B cell (primary cell): ENCODE results near the gene CYP20A1. TPM values are rescaled to one million over a fixed set of nuclear protein-coding genes. Genes with fewer than 3 reads are reported as not detected.

Experiments used
- ATAC-seq: fragments of 200-7000 bp; cut with Tn5 transposase; one replicate; pipeline ENCODE4 v1.10.0; 2021; ENCODE audit warnings: low read depth, mild to moderate bottlenecking, moderate number of reproducible peaks, moderate library complexity
- CTCF ChIA-PET: fragments of 350-600 bp; sonication (Branson Sonifier 250); formaldehyde crosslinking; loops from one replicate; lab custom pipeline; 2021; ENCODE audit warnings: antibody characterized with exemption, inconsistent platforms; lab: Charles Lee
- POLR2A ChIA-PET: fragments of 350-600 bp; sonication (Branson Sonifier 250); formaldehyde crosslinking; loops from one replicate; lab custom pipeline; 2021; ENCODE audit warnings: antibody characterized with exemption; lab: Charles Lee
- DNase-seq: peaks from one replicate; pipeline ENCODE4 v3.0.0; 2013
- H2AFZ ChIP-seq: 2 replicates; pipeline ENCODE4 v1.6.1; 2012; ENCODE audit warnings: mild to moderate bottlenecking, low read depth, low read length; ENCODE audit not compliant: insufficient read depth, poor library complexity, severe bottlenecking
- H3K27ac ChIP-seq, 2 donors: 1 replicate in 1 of 2; 2 replicates in 1 of 2; pipeline ENCODE4 v1.5.1; 2012 to 2013; ENCODE audit warnings: low read length in 2 of 2, mild to moderate bottlenecking in 2 of 2, moderate library complexity in 1 of 2
- H3K27me3 ChIP-seq, 4 experiments: fragments of 200-600 bp in 1 of 4; sonication (generic) in 1 of 4; replicated peaks in 1 of 4; 1 replicate in 2 of 4; 2 replicates in 2 of 4; pipeline versions ENCODE4 v1.6.1 to v1.7.0; 2013 to 2016; ENCODE audit warnings: low read length in 3 of 4, mild to moderate bottlenecking in 2 of 4, mixed read lengths in 1 of 4, moderate library complexity in 1 of 4; ENCODE audit not compliant: insufficient read depth in 4 of 4, control insufficient read depth in 3 of 4; ENCODE audit errors: control extremely low read depth in 1 of 4
- H3K36me3 ChIP-seq, 2 experiments: replicated peaks in 1 of 2; 1 replicate in 1 of 2; 2 replicates in 1 of 2; pipeline versions ENCODE4 v1.6.1 to v1.7.1; 2013; ENCODE audit warnings: low read length in 1 of 2; ENCODE audit not compliant: insufficient read depth in 2 of 2, control insufficient read depth in 1 of 2; ENCODE audit errors: control extremely low read depth in 1 of 2, extremely low read depth in 1 of 2
- H3K4me1 ChIP-seq, 2 donors: fragments of 200-600 bp in 1 of 2; sonication (generic) in 1 of 2; 1 replicate in 1 of 2; 2 replicates in 1 of 2; pipeline versions ENCODE4 v1.5.1 to v1.6.1; 2013 to 2017; ENCODE audit warnings: low read length in 2 of 2; ENCODE audit not compliant: control insufficient read depth in 2 of 2, insufficient read depth in 2 of 2
- H3K4me2 ChIP-seq: replicated peaks from 2 replicates; pipeline ENCODE3; 2012; ENCODE audit warnings: mild to moderate bottlenecking, low read depth, low read length; ENCODE audit not compliant: poor library complexity, severe bottlenecking
- H3K4me3 ChIP-seq, 5 experiments: fragments of 200-600 bp in 1 of 5; sonication (generic) in 1 of 5; 1 replicate in 3 of 5; 2 replicates in 2 of 5; pipeline versions ENCODE4 v1.5.1 to v1.7.0; 2011 to 2016; ENCODE audit warnings: low read length in 4 of 5, mild to moderate bottlenecking in 4 of 5, low read depth in 2 of 5, control low read depth in 1 of 5, moderate library complexity in 1 of 5; ENCODE audit not compliant: insufficient read depth in 1 of 5; ENCODE audit errors: control extremely low read depth in 1 of 5, extremely low read depth in 1 of 5
- H3K79me2 ChIP-seq: fragments of 200-600 bp; sonication (generic); one replicate; pipeline ENCODE4 v1.6.0; 2016; ENCODE audit warnings: low read length; ENCODE audit not compliant: control insufficient read depth, insufficient read depth
- H3K9ac ChIP-seq: fragments of 200-600 bp; sonication (generic); 2 replicates; pipeline ENCODE4 v1.6.1; 2017; ENCODE audit warnings: mild to moderate bottlenecking, low read length, moderate library complexity
- H3K9me3 ChIP-seq, 3 donors: one replicate each; pipeline versions ENCODE4 v1.6.1 to v1.7.1; 2013; ENCODE audit warnings: low read length in 2 of 3; ENCODE audit not compliant: control insufficient read depth in 2 of 3, insufficient read depth in 1 of 3; ENCODE audit errors: control extremely low read depth in 1 of 3
- H4K20me1 ChIP-seq: 2 replicates; pipeline ENCODE4 v1.6.0; 2012; ENCODE audit warnings: mild to moderate bottlenecking, low read length; ENCODE audit not compliant: insufficient read depth, control insufficient read depth, poor library complexity, severe bottlenecking
- H3K27ac Mint-ChIP-seq: one replicate; pipeline ENCODE4 v1.8.0; 2021; ENCODE audit warnings: mixed read lengths
- H3K27me3 Mint-ChIP-seq: one replicate; pipeline ENCODE4 v1.8.0; 2021; ENCODE audit warnings: mixed read lengths
- H3K4me1 Mint-ChIP-seq: one replicate; pipeline ENCODE4 v1.8.0; 2021; ENCODE audit warnings: mixed read lengths
- H3K4me3 Mint-ChIP-seq: one replicate; pipeline ENCODE4 v1.8.0; 2021; ENCODE audit warnings: mixed read lengths
- H3K9me3 Mint-ChIP-seq: one replicate; pipeline ENCODE4 v1.8.0; 2022; ENCODE audit warnings: mixed read lengths; ENCODE audit not compliant: insufficient read depth
- EZH2 ChIP-seq: IDR thresholded peaks from 2 replicates; pipeline ENCODE4 v1.6.1; 2012; ENCODE audit warnings: borderline replicate concordance, low read depth, mild to moderate bottlenecking, moderate library complexity, low read length; ENCODE audit not compliant: insufficient read depth, poor library complexity, severe bottlenecking
- WGBS: methylation state at CpG from one replicate; pipeline ENCODE4 v1.1.5; 2013; ENCODE audit warnings: missing lambda C conversion rate; ENCODE audit not compliant: insufficient coverage; 5-methylcytosine and 5-hydroxymethylcytosine counted together
- intact Hi-C: fragments of 100-400 bp; cut with micrococcal nuclease; formaldehyde crosslinking; loops from one replicate; pipeline ENCODE4 v1.10.0; 2022
- polyA plus RNA-seq: library from polyadenylated mRNA; depleted of rRNA; stranded (reverse); fragments of >200 nt; gene quantifications from 2 replicates; pipeline ENCODE4 v1.2.3, GENCODE V29; 2012
- small RNA-seq: library from RNA; depleted of rRNA; stranded (forward); fragments of <200 nt; gene quantifications from one replicate; pipeline ENCODE3, GENCODE V24; 2012; ENCODE audit warnings: low replicate concordance, low read depth; ENCODE audit not compliant: insufficient read length
- total RNA-seq, 2 donors: library from RNA; stranded (reverse); fragments of 120-200 nt in 1 of 2; gene quantifications; 1 replicate in 1 of 2; 2 replicates in 1 of 2; pipeline versions ENCODE4 v1.2.3 to v1.2.4, GENCODE V29; 2013 to 2022
- TF ChIP-seq, protein P1 (sequence below): fragments of 200-600 bp; IDR thresholded peaks from one replicate; pipeline ENCODE4 v1.8.0; 2022; ENCODE audit warnings: antibody characterized with exemption, mild to moderate bottlenecking

The CYP20A1 gene
- total and polyA plus RNA-seq, 2 donors (not counting 1 experiment from before 2014, with no cell fraction given): 16.2 to 38.5 TPM

DNA sequence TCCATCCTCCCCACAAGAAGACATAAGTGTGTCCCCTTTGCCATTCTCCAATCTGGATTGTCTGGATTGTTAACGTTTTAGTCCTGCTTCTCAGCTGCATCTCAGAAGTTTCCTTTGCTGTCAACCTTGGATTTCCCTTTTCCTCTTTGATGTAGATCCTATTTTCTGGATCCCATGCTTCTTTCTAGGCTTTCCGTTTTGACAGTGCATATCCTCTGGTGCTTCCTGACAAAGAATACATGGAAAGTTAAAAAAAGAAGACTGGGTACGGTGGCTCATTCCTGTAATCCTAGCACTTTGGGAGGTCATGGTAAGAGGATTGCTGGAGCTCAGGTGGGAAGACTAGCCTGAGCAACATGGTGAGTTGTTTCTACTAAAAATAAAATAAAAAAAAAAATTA lies 116.1 kb downstream of the CYP20A1 start:
- WGBS: 90% methylated on average over 3 of the region's 3 CpGs
- Histone ChIP-seq H3K4me1 (no peaks in the 10 kb centered on the region), H3K9ac (no peak overlapping the region), H3K79me2 (peaks cover 13% of the 10 kb centered on the region), H3K27ac (no peak overlapping the region), H3K4me2 (no peak overlapping the region), H3K4me3 (no peak overlapping the region), H4K20me1 (no peaks in the 10 kb centered on the region), H3K27me3 (no peaks in the 10 kb centered on the region), H3K9me3 (peaks cover 0 to 1% (median 0%) of the 10 kb centered on the region in 3 donors), H3K36me3 (no peaks in the 10 kb centered on the region), H2AFZ (no peak overlapping the region)
- Mint-ChIP-seq H3K4me1 (no peaks in the 10 kb centered on the region), H3K27ac (no peak overlapping the region), H3K9me3 (no peaks in the 10 kb centered on the region), H3K27me3 (no peaks in the 10 kb centered on the region), H3K4me3 (no peak overlapping the region)
- ChIA-PET CTCF (no interaction called here), POLR2A (no interaction called here)
- DNase-seq: no peak
- no peak for ATAC-seq
- no peak for TF ChIP-seq EZH2
- TF ChIP-seq, protein P1, sequence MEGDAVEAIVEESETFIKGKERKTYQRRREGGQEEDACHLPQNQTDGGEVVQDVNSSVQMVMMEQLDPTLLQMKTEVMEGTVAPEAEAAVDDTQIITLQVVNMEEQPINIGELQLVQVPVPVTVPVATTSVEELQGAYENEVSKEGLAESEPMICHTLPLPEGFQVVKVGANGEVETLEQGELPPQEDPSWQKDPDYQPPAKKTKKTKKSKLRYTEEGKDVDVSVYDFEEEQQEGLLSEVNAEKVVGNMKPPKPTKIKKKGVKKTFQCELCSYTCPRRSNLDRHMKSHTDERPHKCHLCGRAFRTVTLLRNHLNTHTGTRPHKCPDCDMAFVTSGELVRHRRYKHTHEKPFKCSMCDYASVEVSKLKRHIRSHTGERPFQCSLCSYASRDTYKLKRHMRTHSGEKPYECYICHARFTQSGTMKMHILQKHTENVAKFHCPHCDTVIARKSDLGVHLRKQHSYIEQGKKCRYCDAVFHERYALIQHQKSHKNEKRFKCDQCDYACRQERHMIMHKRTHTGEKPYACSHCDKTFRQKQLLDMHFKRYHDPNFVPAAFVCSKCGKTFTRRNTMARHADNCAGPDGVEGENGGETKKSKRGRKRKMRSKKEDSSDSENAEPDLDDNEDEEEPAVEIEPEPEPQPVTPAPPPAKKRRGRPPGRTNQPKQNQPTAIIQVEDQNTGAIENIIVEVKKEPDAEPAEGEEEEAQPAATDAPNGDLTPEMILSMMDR: no peak
- intact Hi-C loops: no loop called here

Small RNAs within 50 kb of the gene (small RNA-seq; reads per million reads assigned to genes)
- gene RN7SL670P: not detected

Other genes with a start within 250 kb of the CYP20A1 start
- 22.0 and 22.5 TPM in 2 replicates for gene NBEAL1, start 224.1 kb upstream of the CYP20A1 start, total RNA-seq
- 2.2 and 3.0 TPM in 2 replicates for gene NBEAL1, start 224.1 kb upstream of the CYP20A1 start, polyA plus RNA-seq
- 32.7 and 35.7 TPM in 2 replicates for gene ABI2, start 89.4 kb downstream of the CYP20A1 start, total RNA-seq
- gene ABI2, start 89.4 kb downstream of the CYP20A1 start, polyA plus RNA-seq: 6.8 and 9.0 TPM in 2 replicates